ENCODE results near the gene RPS24.
"Not testable (repeated sequence)": the region's sequence is repeated elsewhere in the genome, so short reads cannot be mapped to it uniquely, and the experiment has no call there.

The RPS24 gene

DNA sequence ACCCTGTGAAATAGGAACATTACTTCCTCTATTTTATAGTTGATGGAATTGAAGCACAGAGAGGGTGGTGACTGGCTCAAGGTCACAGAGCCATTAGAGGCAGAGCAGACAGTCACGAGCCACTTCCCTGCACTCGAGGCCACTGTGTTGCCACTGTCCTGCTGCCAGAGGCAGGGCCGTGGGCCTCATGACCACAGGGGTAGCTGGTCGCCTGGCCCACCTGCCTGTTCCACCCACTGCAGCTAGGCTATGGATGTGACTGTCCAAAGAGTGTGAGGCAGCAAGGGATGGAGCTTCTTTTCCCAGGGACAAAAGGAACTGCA is 38.2 kb downstream of the RPS24 start:
- TF ChIP-seq, protein P1, sequence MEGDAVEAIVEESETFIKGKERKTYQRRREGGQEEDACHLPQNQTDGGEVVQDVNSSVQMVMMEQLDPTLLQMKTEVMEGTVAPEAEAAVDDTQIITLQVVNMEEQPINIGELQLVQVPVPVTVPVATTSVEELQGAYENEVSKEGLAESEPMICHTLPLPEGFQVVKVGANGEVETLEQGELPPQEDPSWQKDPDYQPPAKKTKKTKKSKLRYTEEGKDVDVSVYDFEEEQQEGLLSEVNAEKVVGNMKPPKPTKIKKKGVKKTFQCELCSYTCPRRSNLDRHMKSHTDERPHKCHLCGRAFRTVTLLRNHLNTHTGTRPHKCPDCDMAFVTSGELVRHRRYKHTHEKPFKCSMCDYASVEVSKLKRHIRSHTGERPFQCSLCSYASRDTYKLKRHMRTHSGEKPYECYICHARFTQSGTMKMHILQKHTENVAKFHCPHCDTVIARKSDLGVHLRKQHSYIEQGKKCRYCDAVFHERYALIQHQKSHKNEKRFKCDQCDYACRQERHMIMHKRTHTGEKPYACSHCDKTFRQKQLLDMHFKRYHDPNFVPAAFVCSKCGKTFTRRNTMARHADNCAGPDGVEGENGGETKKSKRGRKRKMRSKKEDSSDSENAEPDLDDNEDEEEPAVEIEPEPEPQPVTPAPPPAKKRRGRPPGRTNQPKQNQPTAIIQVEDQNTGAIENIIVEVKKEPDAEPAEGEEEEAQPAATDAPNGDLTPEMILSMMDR (IDR thresholded peaks at IDR 0.05; ENCODE audit: control insufficient read depth, extremely low read depth, insufficient read depth) = no peak
- DNase-seq (ENCODE audit: low read depth) = no peak
- H3K4me3 ChIP-seq (ENCODE audit: low read depth, low read length) = no peak overlapping the region

DNA sequence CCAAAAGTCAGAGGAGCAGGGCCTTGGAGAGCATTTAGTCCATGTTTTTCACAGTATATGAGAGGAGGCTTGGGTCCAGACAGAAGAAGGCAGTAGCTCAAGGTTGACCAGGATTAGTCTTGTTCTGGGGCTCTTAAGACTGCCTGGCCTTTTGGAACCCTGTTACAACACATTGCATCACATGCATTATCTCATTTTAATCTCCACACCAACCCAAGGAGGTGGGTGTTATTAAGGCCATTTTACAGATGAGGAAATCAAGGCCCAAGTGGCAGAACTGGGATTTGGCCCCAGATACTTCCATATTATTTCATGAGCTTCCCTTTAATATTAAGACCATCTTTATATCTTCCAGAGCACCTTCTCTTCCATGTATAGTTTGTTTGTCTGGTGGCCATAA is 38.8 kb downstream of the RPS24 start:
- H3K4me3 ChIP-seq (ENCODE audit: low read depth, low read length) = no peak overlapping the region
- no peak for DNase-seq (ENCODE audit: low read depth)
- TF ChIP-seq, protein P1 (IDR thresholded peaks at IDR 0.05; ENCODE audit: control insufficient read depth, extremely low read depth, insufficient read depth) = no peak

DNA sequence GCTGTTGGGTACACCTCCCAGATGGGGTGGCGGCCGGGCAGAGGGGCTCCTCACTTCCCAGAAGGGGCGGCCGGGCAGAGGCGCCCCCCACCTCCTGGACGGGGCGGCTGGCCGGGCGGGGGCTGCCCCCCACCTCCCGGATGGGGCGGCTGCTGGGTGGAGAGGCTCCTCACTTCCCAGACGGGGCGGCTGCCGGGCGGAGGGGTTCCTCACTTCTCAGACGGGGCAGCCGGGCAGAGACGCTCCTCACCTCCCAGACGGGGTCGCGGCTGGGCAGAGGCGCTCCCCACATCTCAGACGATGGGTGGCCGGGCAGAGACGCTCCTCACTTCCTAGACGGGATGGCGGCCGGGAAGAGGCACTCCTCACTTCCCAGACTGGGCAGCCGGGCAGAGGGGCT is 42.1 kb downstream of the RPS24 start:
- H3K4me3 ChIP-seq (ENCODE audit: low read depth, low read length); DNase-seq (ENCODE audit: low read depth): not testable (repeated sequence)

DNA sequence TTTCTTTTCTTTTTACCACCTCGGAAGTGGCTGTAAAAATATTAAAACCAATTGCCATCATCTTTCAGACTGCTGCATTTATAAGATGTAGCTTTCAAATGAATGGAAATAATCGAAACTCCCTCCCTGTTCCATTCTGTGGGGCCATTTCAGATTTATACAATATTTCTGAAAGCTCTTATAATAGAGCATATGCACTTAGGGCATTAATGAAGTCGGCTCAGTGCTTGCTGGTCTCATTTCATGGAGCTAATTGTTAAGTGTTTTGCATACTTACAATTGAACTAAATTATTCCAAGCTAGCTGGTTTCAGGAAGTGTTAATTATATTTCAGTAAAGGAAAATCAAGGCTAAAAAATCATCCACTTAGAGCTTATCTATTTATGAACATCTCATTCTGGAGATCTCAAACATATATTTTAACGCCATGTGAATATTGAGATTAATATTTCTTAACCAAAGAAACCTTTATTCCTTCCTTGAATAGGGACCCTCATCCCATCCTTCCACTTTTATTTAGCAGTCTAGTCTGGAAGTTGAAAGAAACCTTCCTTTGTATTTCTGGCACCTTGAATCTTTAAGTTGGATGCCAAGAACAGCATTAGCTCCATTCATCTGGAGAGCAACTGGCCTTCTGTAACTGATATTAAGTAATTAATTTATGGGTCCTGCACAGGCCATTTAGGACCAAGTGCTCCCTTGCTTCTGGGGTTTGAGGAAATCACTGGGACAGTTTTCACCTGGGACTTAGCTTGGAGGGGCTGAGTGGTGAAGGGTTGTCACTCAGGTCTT is 45.1 kb downstream of the RPS24 start:
- no peak for DNase-seq (ENCODE audit: low read depth)
- TF ChIP-seq, protein P1 (IDR thresholded peaks at IDR 0.05; ENCODE audit: control insufficient read depth, extremely low read depth, insufficient read depth) = no peak
- H3K4me3 ChIP-seq (ENCODE audit: low read depth, low read length) = no peak overlapping the region

DNA sequence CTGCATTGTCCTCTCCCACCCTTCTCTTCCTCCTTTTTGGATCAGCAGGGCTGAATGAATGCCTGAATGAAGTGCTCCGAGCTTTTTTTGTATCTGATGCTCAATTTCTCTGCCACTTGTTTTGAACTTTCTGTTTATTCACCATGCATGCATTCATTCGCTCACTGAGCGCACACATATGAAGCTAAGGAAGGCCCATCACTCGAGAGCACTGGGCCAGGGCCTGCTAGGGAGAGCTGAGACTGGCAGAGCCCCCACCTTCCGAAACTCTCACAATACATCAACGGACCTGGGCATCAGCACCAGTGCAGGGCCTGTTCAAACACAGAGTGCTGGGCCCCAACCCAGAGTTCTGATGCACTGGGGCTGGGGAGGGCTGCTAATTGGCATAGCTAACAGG is 45.7 kb downstream of the RPS24 start:
- DNase-seq (ENCODE audit: low read depth) = no peak
- no peak overlapping the region for H3K4me3 ChIP-seq (ENCODE audit: low read depth, low read length)
- TF ChIP-seq, protein P1 (IDR thresholded peaks at IDR 0.05; ENCODE audit: control insufficient read depth, extremely low read depth, insufficient read depth) = no peak

DNA sequence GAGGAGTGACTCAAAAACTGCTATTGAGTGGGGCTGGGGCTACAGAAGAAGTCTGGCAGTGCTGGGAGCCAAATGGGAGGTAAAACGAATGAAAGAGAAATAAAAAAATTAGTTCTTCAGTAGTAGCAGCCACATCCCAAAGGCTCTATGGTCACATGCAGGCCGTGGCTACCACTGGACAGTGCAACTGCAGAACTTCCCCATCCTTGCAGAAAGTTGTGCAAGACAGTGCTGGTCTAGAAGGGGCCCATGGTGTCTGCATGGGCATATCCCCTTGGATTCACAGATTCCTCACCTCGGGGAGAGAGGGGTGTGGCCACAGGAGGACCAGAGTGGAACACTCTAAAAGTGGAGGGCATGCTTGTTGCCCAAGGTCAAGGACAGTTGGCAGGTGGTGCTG is 47.6 kb downstream of the RPS24 start:
- TF ChIP-seq, protein P1 (IDR thresholded peaks at IDR 0.05; ENCODE audit: control insufficient read depth, extremely low read depth, insufficient read depth) = no peak
- no peak for DNase-seq (ENCODE audit: low read depth)
- H3K4me3 ChIP-seq (ENCODE audit: low read depth, low read length) = no peak overlapping the region

DNA sequence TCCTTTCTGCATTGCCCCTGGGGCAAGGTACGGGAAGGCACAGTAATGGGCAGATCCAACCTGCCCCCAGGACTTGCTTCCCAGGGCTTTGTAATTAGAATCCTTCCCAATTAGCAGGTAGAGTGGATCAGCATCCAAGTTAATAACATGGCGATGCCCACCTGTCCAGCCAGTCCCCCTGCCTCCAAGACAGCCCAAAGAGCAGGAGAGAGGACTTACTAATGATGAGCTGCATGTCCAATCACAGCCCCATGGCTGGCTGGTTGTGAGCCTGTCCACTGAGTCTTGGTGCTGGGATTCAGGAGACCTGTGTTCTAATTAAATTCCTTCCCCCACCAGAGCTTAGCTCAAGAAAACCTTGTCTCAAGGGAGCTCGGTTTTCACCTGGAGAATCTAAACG is 49.0 kb downstream of the RPS24 start:
- H3K4me3 ChIP-seq (ENCODE audit: low read depth, low read length) = no peak overlapping the region
- no peak for DNase-seq (ENCODE audit: low read depth)
- TF ChIP-seq, protein P1 (IDR thresholded peaks at IDR 0.05; ENCODE audit: control insufficient read depth, extremely low read depth, insufficient read depth) = no peak

All from LNCaP clone FGC (cell line).